GM18867 (cell line): ENCODE measurements around the gene MED20.

ENCODE experiments used
- ATAC-seq: cut with Tn5 transposase; IDR thresholded peaks from one replicate; pipeline ENCODE4 v1.9.1; 2021; ENCODE audit warnings: mild to moderate bottlenecking, moderate library complexity; ENCODE audit not compliant: unreplicated experiment

MED20 gene

GRCh38 chr6:41858703-41859102 is 62.2 kb downstream of the MED20 start:
- ATAC-seq: no peak
